Measurements from ENCODE around the gene ANO9. TPM values are rescaled to one million over a fixed set of nuclear protein-coding genes. Genes with fewer than 3 reads are reported as not detected.

ANO9 gene
- total RNA-seq, 4 donors from 2014 or later: 0.44 to 1.5 (median 0.63) TPM

GRCh38 chr11:447923-448731 is 6.3 kb upstream of the ANO9 start:
- TF ChIP-seq, protein P1, sequence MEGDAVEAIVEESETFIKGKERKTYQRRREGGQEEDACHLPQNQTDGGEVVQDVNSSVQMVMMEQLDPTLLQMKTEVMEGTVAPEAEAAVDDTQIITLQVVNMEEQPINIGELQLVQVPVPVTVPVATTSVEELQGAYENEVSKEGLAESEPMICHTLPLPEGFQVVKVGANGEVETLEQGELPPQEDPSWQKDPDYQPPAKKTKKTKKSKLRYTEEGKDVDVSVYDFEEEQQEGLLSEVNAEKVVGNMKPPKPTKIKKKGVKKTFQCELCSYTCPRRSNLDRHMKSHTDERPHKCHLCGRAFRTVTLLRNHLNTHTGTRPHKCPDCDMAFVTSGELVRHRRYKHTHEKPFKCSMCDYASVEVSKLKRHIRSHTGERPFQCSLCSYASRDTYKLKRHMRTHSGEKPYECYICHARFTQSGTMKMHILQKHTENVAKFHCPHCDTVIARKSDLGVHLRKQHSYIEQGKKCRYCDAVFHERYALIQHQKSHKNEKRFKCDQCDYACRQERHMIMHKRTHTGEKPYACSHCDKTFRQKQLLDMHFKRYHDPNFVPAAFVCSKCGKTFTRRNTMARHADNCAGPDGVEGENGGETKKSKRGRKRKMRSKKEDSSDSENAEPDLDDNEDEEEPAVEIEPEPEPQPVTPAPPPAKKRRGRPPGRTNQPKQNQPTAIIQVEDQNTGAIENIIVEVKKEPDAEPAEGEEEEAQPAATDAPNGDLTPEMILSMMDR (IDR thresholded peaks at IDR 0.05; ENCODE audit: low read depth): no peak

GRCh38 chr11:446891-447290 is 5.1 kb upstream of the ANO9 start:
- TF ChIP-seq, protein P1 (IDR thresholded peaks at IDR 0.05; ENCODE audit: low read depth): no peak

- TF ChIP-seq, protein P1 (IDR thresholded peaks at IDR 0.05; ENCODE audit: low read depth): no peak
Measured at GRCh38 chr11:445765-446588, 4.2 kb upstream of the ANO9 start.

DNA sequence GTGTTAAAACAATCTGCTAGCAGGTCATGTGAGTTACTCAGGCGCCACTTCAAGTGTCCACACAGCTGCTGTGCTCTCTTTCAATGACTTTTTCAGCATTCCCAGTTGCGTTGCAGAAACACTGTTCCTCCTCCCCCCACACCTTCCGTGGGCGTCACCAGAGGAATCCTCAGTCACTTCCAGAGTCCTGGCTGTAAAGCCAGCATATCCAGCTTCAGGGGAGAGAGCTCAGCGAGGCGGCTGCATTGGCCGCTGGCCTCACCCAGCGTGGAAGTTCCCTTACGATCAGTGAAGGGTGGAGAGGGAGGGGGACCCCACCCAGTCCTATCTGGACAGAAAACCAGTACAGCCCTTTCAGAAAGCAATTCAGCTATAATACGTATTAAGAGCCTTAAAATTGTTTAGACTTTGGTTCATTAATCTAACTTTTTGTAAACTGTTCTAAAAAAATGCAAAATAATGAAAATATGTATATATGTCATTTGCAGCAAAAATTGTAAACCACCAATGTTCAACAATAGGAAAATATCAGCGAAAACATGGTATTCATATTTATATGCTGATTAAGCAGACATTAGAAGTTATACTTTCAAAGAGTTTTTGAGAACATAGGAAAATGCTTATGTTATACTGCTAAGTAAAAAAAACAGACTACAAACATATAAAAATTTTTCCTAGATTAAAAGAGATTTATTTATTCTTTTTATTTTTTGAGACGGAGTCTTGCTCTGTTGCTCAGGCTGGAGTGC is 2.8 kb upstream of the ANO9 start:
- TF ChIP-seq, protein P1 (IDR thresholded peaks at IDR 0.05; ENCODE audit: low read depth): no peak

GRCh38 chr11:443542-444199 is 1.9 kb upstream of the ANO9 start:
- TF ChIP-seq, protein P1 (IDR thresholded peaks at IDR 0.05; ENCODE audit: low read depth): no peak

DNA sequence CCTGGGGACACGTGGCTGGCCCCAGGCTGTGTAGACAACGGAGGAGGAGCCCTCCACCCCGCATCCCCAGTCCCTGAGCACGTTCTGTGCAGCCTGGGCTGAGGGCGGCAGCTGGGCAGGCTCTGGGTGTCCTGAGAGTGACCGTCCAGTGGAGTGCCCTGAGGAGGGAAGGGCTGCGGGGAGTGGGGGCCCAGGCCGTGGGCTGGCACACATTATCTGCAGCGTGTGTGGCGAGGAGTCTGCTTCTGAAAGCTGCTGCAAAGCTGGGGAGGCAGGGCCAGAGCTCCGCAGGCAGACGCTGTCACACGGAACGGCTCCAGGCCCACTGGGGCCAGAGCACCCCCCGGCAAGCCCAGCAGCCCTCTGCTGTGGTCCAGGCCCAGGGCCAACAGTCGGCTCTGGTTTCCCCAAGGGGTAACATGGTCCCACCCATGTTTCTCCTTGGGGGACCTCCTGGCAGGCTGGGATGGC is 835 bp upstream of the ANO9 start:
- TF ChIP-seq, protein P1 (IDR thresholded peaks at IDR 0.05; ENCODE audit: low read depth): no peak
